ENCODE measurements around the gene SRI.
"Not testable (repeated sequence)": the region's sequence is repeated elsewhere in the genome, so short reads cannot be mapped to it uniquely, and the experiment has no call there.

The SRI gene

GRCh38 chr7:88169717-88170320 lies 50.0 kb downstream of the SRI start:
- DNase-seq (ENCODE audit: low spot score): no peak
- peak; percentile 28 for TF ChIP-seq CTCF (IDR thresholded peaks at IDR 0.05; ENCODE audit: borderline replicate concordance, control extremely low read depth, extremely low read depth, insufficient read depth, missing control alignments)
- in situ Hi-C loops (cut with MboI; ENCODE audit: low sequenced_read_pairs, unreplicated experiment): no loop called here

GRCh38 chr7:88167721-88168120 lies 52.1 kb downstream of the SRI start:
- no peak for TF ChIP-seq CTCF (IDR thresholded peaks at IDR 0.05; ENCODE audit: borderline replicate concordance, control extremely low read depth, extremely low read depth, insufficient read depth, missing control alignments)
- in situ Hi-C loops (cut with MboI; ENCODE audit: low sequenced_read_pairs, unreplicated experiment): no loop called here
- DNase-seq (ENCODE audit: low spot score): no peak

- DNase-seq (ENCODE audit: low spot score): no peak
- no peak for TF ChIP-seq CTCF (IDR thresholded peaks at IDR 0.05; ENCODE audit: borderline replicate concordance, control extremely low read depth, extremely low read depth, insufficient read depth, missing control alignments)
- in situ Hi-C loops (cut with MboI; ENCODE audit: low sequenced_read_pairs, unreplicated experiment): no loop called here
Measured at GRCh38 chr7:88167223-88167622, 52.6 kb downstream of the SRI start.

GRCh38 chr7:88165697-88166096 lies 54.1 kb downstream of the SRI start:
- no peak for DNase-seq (ENCODE audit: low spot score)
- TF ChIP-seq CTCF (IDR thresholded peaks at IDR 0.05; ENCODE audit: borderline replicate concordance, control extremely low read depth, extremely low read depth, insufficient read depth, missing control alignments): no peak
- in situ Hi-C loops (cut with MboI; ENCODE audit: low sequenced_read_pairs, unreplicated experiment): no loop called here

GRCh38 chr7:88159741-88160140 lies 60.1 kb downstream of the SRI start:
- DNase-seq (ENCODE audit: low spot score); in situ Hi-C loops (cut with MboI; ENCODE audit: low sequenced_read_pairs, unreplicated experiment): not testable (repeated sequence)

GRCh38 chr7:88156356-88156755 lies 63.5 kb downstream of the SRI start:
- TF ChIP-seq CTCF (IDR thresholded peaks at IDR 0.05; ENCODE audit: borderline replicate concordance, control extremely low read depth, extremely low read depth, insufficient read depth, missing control alignments): no peak
- no peak for DNase-seq (ENCODE audit: low spot score)
- in situ Hi-C loops (cut with MboI; ENCODE audit: low sequenced_read_pairs, unreplicated experiment): no loop called here

- in situ Hi-C loops (cut with MboI; ENCODE audit: low sequenced_read_pairs, unreplicated experiment): no loop called here
- TF ChIP-seq CTCF (IDR thresholded peaks at IDR 0.05; ENCODE audit: borderline replicate concordance, control extremely low read depth, extremely low read depth, insufficient read depth, missing control alignments): no peak
- no peak for DNase-seq (ENCODE audit: low spot score)
Measured at GRCh38 chr7:88155756-88156155, 64.1 kb downstream of the SRI start.
